Effector memory CD8-positive, alpha-beta T cell (primary cell): ENCODE data around the gene CEP250.

Experiments used
- ATAC-seq: fragments of 150-1000 bp; cut with Tn5 transposase; replicated peaks from 2 replicates; pipeline ENCODE4 v1.10.0; 2021; ENCODE audit warnings: mild to moderate bottlenecking, moderate library complexity
- DNase-seq, 3 experiments: peaks; one replicate each; pipeline ENCODE4 v3.0.0; 2021
- H3K27ac Mint-ChIP-seq, 2 donors: one replicate each; pipeline ENCODE4 v1.8.0; 2022; ENCODE audit warnings: mild to moderate bottlenecking in 2 of 2, mixed read lengths in 2 of 2, moderate library complexity in 2 of 2
- H3K27me3 Mint-ChIP-seq, 2 donors: one replicate each; pipeline ENCODE4 v1.8.0; 2022; ENCODE audit warnings: mixed read lengths in 2 of 2
- H3K36me3 Mint-ChIP-seq: one replicate; pipeline ENCODE4 v1.8.0; 2022; ENCODE audit warnings: mild to moderate bottlenecking, moderate library complexity, mixed read lengths; ENCODE audit not compliant: insufficient read depth
- H3K4me1 Mint-ChIP-seq, 2 donors: one replicate each; pipeline ENCODE4 v1.8.0; 2022; ENCODE audit warnings: low read depth in 2 of 2, mixed read lengths in 2 of 2
- H3K4me3 Mint-ChIP-seq, 2 donors: one replicate each; pipeline ENCODE4 v1.8.0; 2022; ENCODE audit warnings: mild to moderate bottlenecking in 2 of 2, mixed read lengths in 2 of 2, moderate library complexity in 2 of 2
- H3K9me3 Mint-ChIP-seq, 2 donors: one replicate each; pipeline ENCODE4 v1.8.0; 2022; ENCODE audit warnings: mixed read lengths in 2 of 2
- total RNA-seq, 9 experiments: gene quantifications; one replicate each; lab custom pipeline; 2026; lab: John Stamatoyannopoulos, UW

The CEP250 gene, protein sequence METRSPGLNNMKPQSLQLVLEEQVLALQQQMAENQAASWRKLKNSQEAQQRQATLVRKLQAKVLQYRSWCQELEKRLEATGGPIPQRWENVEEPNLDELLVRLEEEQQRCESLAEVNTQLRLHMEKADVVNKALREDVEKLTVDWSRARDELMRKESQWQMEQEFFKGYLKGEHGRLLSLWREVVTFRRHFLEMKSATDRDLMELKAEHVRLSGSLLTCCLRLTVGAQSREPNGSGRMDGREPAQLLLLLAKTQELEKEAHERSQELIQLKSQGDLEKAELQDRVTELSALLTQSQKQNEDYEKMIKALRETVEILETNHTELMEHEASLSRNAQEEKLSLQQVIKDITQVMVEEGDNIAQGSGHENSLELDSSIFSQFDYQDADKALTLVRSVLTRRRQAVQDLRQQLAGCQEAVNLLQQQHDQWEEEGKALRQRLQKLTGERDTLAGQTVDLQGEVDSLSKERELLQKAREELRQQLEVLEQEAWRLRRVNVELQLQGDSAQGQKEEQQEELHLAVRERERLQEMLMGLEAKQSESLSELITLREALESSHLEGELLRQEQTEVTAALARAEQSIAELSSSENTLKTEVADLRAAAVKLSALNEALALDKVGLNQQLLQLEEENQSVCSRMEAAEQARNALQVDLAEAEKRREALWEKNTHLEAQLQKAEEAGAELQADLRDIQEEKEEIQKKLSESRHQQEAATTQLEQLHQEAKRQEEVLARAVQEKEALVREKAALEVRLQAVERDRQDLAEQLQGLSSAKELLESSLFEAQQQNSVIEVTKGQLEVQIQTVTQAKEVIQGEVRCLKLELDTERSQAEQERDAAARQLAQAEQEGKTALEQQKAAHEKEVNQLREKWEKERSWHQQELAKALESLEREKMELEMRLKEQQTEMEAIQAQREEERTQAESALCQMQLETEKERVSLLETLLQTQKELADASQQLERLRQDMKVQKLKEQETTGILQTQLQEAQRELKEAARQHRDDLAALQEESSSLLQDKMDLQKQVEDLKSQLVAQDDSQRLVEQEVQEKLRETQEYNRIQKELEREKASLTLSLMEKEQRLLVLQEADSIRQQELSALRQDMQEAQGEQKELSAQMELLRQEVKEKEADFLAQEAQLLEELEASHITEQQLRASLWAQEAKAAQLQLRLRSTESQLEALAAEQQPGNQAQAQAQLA (N-terminal part only)
- 60.2 to 193 (median 130) reads per million in 9 experiments for total RNA-seq

DNA sequence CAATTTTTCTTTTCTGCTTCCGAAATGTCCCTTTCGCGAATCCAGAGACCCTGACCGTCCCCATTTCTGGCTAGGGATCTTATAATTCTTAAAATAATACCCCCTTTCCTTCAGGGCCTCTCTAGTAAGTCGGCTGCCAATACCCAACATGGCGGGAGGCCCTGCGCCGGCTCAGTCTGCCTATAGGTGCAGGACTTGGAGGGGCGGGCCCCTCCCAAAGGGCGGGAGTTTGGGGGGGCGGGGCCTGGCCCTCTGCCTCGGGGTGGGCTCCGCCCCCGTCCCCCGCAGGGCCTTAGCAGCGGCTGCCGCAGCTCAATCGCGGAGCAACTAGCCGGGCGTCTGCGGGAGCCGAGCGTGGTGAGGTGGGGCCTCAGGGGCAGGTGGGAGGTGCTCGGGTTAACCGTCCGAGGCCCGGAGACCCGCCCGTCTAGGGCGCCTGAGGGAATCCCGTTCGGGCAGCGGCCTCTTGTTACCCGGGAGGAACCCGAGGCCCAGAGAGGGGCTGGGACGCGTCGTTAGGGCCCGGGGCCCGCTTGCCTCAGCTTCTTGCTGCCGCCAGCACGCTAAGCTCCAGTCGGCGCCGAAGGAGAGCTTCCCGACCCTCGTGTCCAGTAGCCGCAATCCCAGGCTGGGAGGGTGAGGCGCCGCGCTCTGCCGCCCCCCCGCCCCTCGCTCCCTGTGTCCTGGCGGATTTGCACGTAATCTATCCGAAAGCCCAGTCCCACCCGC is at the start of gene CEP250:
Gene CEP250, plus strand, starts transcription at position 718 of the 729 bp plus-strand sequence. CDS start 6,770 bp downstream, outside the sequence.
- Mint-ChIP-seq H3K4me1 (peaks cover 0 to 5% of the 10 kb centered on the region in 2 donors), H3K27ac (peak within 1 kb of the TSS; percentile 97), H3K27me3 (no peaks in the 10 kb centered on the region), H3K4me3 (peak within 1 kb of the TSS; percentile 92 to 94), H3K9me3 (no peaks in the 10 kb centered on the region), H3K36me3 (peaks cover 4% of the 10 kb centered on the region)
- peak; percentile 88 to 90 (median 89) for DNase-seq
- peak; percentile 96 for ATAC-seq

DNA sequence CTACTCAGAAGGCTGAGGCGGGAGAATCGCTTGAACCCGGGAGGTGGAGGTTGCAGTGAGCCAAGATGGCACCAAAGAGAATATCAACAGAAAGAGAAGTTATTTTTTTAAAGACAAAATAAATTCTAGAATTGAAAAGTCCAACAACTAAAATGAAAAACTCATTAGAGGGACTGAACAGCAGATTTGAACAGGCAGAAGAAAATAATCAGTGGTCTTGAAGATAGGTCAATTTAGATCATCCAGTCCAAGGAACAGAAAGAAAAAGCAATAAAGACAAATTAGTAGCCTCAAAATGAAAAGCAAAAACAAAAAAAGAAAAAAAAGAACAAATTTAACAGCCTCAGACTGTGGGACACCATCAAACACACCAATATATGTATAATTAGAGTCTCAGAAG is 49.6 kb upstream of the CEP250 start:
- H3K27me3 Mint-ChIP-seq, result no peaks in the 10 kb centered on the region
- peaks cover 41% of the 10 kb centered on the region for H3K36me3 Mint-ChIP-seq
- DNase-seq (no peak), ATAC-seq (no peak)
- H3K9me3 Mint-ChIP-seq, result no peaks in the 10 kb centered on the region
- peak overlapping the region in 1 of 2 donors; percentile 2 for H3K27ac Mint-ChIP-seq
- peaks cover 5 to 6% of the 10 kb centered on the region in 2 donors for H3K4me1 Mint-ChIP-seq
- no peak overlapping the region for H3K4me3 Mint-ChIP-seq

DNA sequence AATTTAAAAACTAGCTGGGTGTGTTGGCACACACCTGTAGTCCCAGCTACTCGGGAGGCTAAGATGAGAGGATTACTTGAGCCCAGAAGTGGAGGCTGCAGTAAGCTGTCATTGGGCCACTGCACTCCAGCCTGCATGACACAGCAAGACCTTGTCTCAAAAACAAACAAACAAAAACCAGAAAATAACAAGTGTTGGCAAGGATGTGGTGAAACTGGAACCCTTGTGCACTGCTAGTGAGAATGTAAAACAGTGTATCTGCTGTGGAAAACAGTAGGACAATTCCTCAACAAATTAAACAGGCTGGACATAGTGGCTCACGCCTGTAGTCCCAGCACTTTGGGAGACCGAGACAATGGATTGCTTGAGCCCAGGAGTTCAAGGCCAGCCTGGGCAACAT is 47.1 kb upstream of the CEP250 start:
- ATAC-seq, result no peak
- Mint-ChIP-seq H3K4me3 (no peak overlapping the region), H3K27ac (no peak overlapping the region)

DNA sequence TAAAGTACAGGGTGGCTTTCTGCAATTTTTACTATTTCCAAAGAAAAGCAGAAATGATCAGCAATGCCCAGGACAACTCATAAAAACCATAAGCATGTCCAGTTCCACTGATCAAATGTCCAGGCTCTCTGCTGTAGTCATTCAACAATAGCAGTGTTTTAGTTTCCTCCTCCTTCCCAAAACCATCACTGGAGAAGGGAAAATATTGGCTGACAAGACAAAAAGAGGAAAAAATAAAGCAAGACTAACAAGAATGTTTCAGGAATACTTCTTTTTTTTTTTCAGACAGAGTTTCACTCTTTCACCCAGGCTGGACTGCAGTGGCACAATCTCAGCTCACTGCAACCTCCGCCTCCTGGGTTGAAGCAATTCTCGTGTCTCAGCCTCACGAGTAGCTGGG is 45.9 kb upstream of the CEP250 start:
- H3K27ac Mint-ChIP-seq, result no peak overlapping the region
- no peak for ATAC-seq

More for the DNA sequence above, 47.1 kb upstream of the CEP250 start:
- H3K9me3 Mint-ChIP-seq, result no peaks in the 10 kb centered on the region
- peaks cover 14 to 17% of the 10 kb centered on the region in 2 donors for H3K4me1 Mint-ChIP-seq
- no peaks in the 10 kb centered on the region for H3K27me3 Mint-ChIP-seq
- no peak for DNase-seq
- H3K36me3 Mint-ChIP-seq, result peaks cover 52% of the 10 kb centered on the region

DNA sequence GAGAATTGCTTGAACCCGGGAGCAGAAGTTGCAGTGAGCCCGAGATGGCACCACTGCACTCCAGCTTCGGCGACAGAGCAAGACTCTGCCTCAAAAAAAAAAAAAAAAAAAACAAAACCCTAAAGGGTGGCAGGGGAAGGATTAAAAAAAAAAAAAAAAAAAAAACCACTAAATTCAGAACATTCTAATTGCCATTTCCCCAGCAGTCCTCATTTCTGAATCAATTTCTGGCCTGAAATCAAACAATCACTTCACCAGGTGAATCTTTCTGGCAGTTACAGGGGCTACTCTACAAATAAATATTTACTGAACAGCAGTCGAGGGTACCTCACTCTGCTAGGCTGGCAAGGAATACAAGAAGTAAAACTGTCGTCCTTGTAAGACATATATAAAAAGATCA is 44.8 kb upstream of the CEP250 start:
- no peak for DNase-seq
- peak overlapping the region; percentile 88 to 96 for H3K4me3 Mint-ChIP-seq
- H3K27ac Mint-ChIP-seq, result peak overlapping the region; percentile 98 to 99
- no peak for ATAC-seq
- H3K36me3 Mint-ChIP-seq, result peaks cover 46% of the 10 kb centered on the region
- peaks cover 10 to 12% of the 10 kb centered on the region in 2 donors for H3K4me1 Mint-ChIP-seq
- no peaks in the 10 kb centered on the region for H3K9me3 Mint-ChIP-seq
- H3K27me3 Mint-ChIP-seq, result no peaks in the 10 kb centered on the region

More for the DNA sequence above, 45.9 kb upstream of the CEP250 start:
- H3K9me3 Mint-ChIP-seq, result no peaks in the 10 kb centered on the region
- peaks cover 52% of the 10 kb centered on the region for H3K36me3 Mint-ChIP-seq
- no peak overlapping the region for H3K4me3 Mint-ChIP-seq
- H3K4me1 Mint-ChIP-seq, result peaks cover 12 to 16% of the 10 kb centered on the region in 2 donors
- DNase-seq, result no peak
- H3K27me3 Mint-ChIP-seq, result no peaks in the 10 kb centered on the region

DNA sequence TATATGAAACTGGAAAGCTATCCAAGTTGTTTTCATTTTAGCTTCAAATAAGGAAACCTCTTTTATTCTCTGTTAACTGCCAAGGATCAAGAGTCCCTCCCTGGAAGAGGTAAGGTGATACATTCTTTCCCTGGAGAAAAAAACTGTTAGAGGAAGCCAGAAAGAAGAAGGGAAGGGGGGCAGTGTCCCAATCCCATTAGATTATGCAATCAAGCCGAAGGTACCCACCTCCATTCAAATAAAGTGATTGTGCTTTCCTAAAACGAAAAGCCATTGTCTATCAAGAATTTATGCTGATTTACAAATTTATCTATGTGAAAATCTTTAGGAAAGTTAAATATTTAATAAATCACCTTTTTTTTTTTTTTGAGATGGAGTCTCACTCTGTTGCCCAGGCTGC is 34.1 kb upstream of the CEP250 start:
- no peak for DNase-seq
- ATAC-seq, result no peak
- Mint-ChIP-seq H3K27ac (no peak overlapping the region), H3K9me3 (no peaks in the 10 kb centered on the region), H3K4me1 (no peaks in the 10 kb centered on the region), H3K27me3 (peaks cover 30 to 37% of the 10 kb centered on the region in 2 donors), H3K4me3 (no peak overlapping the region), H3K36me3 (no peaks in the 10 kb centered on the region)

DNA sequence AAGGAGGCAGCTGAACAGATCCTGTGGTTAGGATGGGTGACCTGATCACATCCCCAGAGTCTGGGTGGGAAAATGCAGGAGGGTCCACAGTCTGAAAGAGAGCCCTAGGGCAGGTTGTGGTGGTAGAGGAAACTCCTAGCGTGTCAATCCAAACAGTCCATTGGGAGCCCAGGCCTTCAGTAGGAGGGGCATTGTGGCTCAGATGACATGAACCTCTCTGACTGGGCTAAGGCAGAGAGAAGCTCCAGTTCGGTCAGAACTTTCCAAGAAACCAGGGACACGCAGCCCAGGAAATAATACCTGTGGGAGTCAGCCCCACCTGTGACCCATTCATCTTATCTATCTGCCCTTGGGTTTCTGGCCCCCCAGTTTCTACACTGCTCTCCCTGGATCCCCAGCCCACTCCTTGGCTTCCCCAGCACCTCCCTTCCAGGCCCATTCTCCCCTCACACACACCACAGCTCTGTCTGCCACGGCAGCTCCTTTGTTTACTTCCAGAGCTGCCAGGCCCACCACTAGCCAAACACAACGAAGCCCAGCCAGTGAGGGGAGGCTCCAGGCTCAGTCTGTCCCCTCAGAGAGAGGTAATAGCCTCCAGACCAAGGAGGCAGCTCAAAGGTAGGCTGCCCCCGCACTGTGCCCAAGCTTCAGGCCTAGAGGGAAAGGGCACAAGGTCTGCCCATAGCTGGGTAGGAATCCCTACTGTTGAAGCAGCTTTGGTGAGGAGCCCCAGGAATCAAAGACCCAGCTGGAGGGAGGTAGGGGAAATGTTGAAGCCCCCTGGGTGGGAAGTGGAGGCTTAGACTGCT is 23.6 kb upstream of the CEP250 start:
- Mint-ChIP-seq H3K27me3 (no peaks in the 10 kb centered on the region), H3K4me3 (no peak overlapping the region), H3K9me3 (no peaks in the 10 kb centered on the region), H3K36me3 (no peaks in the 10 kb centered on the region), H3K4me1 (no peaks in the 10 kb centered on the region), H3K27ac (peak overlapping the region in 1 of 2 donors; percentile 32)
- DNase-seq, result no peak
- no peak for ATAC-seq

DNA sequence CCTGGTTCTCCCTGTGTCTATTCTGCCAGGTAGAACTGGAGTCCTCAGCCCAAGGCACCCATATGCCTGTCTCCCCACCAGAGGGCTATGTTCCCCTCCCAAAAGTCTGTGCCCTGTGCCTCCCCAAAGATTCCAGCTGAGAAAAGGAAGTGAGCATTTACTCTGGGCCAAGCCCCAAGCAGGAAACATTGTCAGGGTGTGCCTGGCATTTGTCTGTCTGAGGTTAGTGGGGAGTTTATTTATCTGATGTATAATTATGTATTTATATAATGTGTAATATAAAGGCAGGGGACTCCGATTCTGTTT is 23.0 kb upstream of the CEP250 start:
- Mint-ChIP-seq H3K27ac (no peak overlapping the region), H3K9me3 (no peaks in the 10 kb centered on the region), H3K4me3 (no peak overlapping the region), H3K36me3 (no peaks in the 10 kb centered on the region), H3K4me1 (no peaks in the 10 kb centered on the region), H3K27me3 (no peaks in the 10 kb centered on the region)
- DNase-seq, result no peak
- no peak for ATAC-seq

DNA sequence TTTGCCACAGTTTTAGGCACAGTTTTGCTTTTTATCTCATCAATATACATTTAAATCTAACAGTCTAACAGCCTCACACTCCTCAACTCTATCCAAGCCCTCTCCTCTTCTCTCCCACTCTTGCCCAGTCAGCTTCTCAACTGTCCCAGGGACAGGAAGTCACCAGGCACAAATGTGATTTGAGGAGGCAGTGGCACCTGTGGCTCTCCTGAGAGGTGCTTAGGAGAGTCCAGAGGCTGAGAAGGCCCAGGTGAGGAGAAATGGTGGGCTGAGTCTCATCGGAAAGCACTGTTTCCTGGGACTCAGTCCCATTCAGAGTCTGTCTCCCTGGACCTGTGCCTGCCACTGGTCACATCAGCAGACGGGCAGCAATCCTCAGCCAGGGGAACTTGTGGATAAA is 22.1 kb upstream of the CEP250 start:
- H3K4me3 Mint-ChIP-seq, result no peak overlapping the region
- no peaks in the 10 kb centered on the region for H3K27me3 Mint-ChIP-seq
- H3K27ac Mint-ChIP-seq, result no peak overlapping the region
- H3K36me3 Mint-ChIP-seq, result no peaks in the 10 kb centered on the region
- no peaks in the 10 kb centered on the region for H3K9me3 Mint-ChIP-seq
- DNase-seq (no peak), ATAC-seq (no peak)
- no peaks in the 10 kb centered on the region for H3K4me1 Mint-ChIP-seq

DNA sequence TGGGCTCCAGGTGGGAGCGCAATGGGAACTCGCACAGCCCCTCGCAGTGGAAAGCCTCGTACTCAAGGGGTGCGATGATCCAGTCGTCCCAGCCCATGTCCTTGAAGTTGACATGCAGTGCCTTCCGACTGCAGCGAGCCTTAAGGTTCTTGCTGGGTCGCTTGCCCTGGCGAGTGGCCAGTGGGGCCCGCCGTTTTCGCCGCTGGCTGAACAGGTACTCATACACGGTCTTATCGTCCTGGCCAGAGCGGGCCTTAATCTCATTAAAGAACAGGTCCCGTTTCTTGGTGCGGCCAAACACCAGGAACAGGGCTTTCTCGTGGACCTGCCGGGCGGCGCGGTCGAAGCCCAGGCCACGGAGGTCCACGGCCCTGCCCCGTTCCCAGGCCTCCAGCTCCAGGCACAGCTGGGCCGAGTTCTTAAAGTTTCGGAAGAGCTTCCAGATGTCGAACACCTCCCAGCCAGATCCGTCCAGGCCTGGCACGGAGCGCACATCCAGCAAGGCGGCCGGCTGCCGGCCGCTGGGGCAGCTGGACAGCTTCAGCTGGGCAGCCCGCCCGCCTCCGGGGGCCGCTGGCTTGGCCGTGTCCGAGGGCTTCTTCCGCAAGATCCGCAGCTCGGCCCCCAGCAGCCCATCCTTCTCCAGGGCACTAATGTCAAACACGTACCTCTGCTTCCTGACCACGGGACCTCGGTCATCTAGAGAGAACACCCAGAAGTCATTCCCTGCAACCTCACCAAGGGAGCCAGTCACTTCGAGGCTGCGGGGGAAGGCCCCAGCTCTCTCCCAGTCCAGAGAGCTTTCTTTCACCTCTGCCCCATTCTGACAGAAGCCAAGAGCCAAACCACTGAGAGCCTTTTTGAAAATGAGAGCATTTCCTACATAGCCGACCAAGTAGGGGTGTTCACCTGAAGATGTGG is 21.1 kb upstream of the CEP250 start:
- no peaks in the 10 kb centered on the region for H3K4me1 Mint-ChIP-seq
- DNase-seq, result no peak

DNA sequence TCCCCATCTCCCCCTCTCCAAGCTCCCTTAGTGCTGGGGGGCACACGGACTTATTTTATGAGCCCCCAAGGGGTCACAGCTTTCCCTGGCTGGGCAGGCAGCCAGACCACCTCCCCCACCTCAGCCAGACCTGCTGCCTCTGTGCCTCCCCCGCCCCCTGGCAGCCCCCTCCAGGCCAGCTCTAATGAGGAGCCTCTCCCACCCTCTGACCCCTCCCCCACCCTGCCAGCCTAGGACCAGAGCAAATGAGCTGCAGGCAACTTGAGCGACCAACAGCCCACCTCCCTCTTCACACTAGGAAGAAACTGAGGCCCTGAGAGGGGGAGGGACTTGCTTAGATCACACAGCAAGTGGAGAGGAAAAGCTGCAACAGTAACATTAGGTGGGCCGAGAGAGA is 19.2 kb upstream of the CEP250 start:
- Mint-ChIP-seq H3K27me3 (peaks cover 11 to 20% of the 10 kb centered on the region in 2 donors), H3K4me1 (no peaks in the 10 kb centered on the region), H3K36me3 (no peaks in the 10 kb centered on the region), H3K27ac (no peak overlapping the region), H3K9me3 (no peaks in the 10 kb centered on the region), H3K4me3 (no peak overlapping the region)
- DNase-seq (no peak), ATAC-seq (no peak)

More for the DNA sequence above, 21.1 kb upstream of the CEP250 start:
- H3K4me3 Mint-ChIP-seq, result no peak overlapping the region
- no peaks in the 10 kb centered on the region for H3K9me3 Mint-ChIP-seq
- ATAC-seq, result no peak
- peaks cover 0 to 2% of the 10 kb centered on the region in 2 donors for H3K27me3 Mint-ChIP-seq
- H3K27ac Mint-ChIP-seq, result no peak overlapping the region
- H3K36me3 Mint-ChIP-seq, result no peaks in the 10 kb centered on the region
